Loucy (cell line): ENCODE results near the gene ZFP1.

Source experiments
- H2AFZ ChIP-seq: fragments of 200-600 bp; sonication (generic); 2 replicates; pipeline ENCODE4 v1.6.0; 2016; ENCODE audit warnings: antibody characterized with exemption, mild to moderate bottlenecking, low read length, moderate library complexity
- H3F3A ChIP-seq: fragments of 200-600 bp; 2 replicates; pipeline ENCODE4 v1.6.0; 2016; ENCODE audit warnings: antibody characterized with exemption, low read depth, mild to moderate bottlenecking
- H3K27me3 ChIP-seq: fragments of 200-600 bp; sonication (generic); 2 replicates; pipeline ENCODE4 v1.6.1; 2014; ENCODE audit warnings: low read length, mild to moderate bottlenecking; ENCODE audit not compliant: insufficient read depth, poor library complexity, severe bottlenecking
- H3K36me3 ChIP-seq: fragments of 200-600 bp; sonication (generic); 2 replicates; pipeline ENCODE4 v1.6.1; 2016; ENCODE audit warnings: low read length; ENCODE audit not compliant: insufficient read depth
- H3K4me1 ChIP-seq: fragments of 200-600 bp; sonication (generic); 2 replicates; pipeline ENCODE4 v1.5.1; 2014; ENCODE audit warnings: low read length, mild to moderate bottlenecking; ENCODE audit not compliant: insufficient read depth, poor library complexity, severe bottlenecking
- H3K4me2 ChIP-seq: fragments of 200-600 bp; sonication (generic); 2 replicates; pipeline ENCODE4 v1.6.0; 2014; ENCODE audit warnings: antibody characterized with exemption, low read length, low read depth, mild to moderate bottlenecking; ENCODE audit not compliant: poor library complexity, severe bottlenecking
- H3K4me3 ChIP-seq: fragments of 200-600 bp; sonication (generic); 2 replicates; pipeline ENCODE4 v1.5.1; 2014; ENCODE audit warnings: low read length, mild to moderate bottlenecking, mixed read lengths; ENCODE audit not compliant: poor library complexity, severe bottlenecking
- H3K79me2 ChIP-seq: fragments of 200-600 bp; sonication (generic); 2 replicates; pipeline ENCODE4 v1.6.1; 2014; ENCODE audit warnings: low read length; ENCODE audit not compliant: insufficient read depth
- H3K9ac ChIP-seq: fragments of 200-600 bp; sonication (generic); 2 replicates; pipeline ENCODE4 v1.6.0; 2014; ENCODE audit warnings: mild to moderate bottlenecking, low read depth, low read length, moderate library complexity; ENCODE audit not compliant: poor library complexity, severe bottlenecking
- H3K9me2 ChIP-seq: fragments of 200-600 bp; sonication (generic); replicated peaks from 2 replicates; pipeline ENCODE4 v1.6.1; 2016; ENCODE audit warnings: low read depth, low read length, mixed read lengths
- H3K9me3 ChIP-seq: fragments of 200-600 bp; sonication (generic); 2 replicates; pipeline ENCODE4 v1.6.1; 2014; ENCODE audit warnings: mild to moderate bottlenecking, antibody characterized with exemption, low read length, low read depth; ENCODE audit not compliant: insufficient read depth
- H4K20me1 ChIP-seq: fragments of 200-600 bp; sonication (generic); 2 replicates; pipeline ENCODE4 v1.6.0; 2014; ENCODE audit warnings: antibody characterized with exemption, low read length, mild to moderate bottlenecking; ENCODE audit not compliant: insufficient read depth, poor library complexity, severe bottlenecking
- EZH2phosphoT487 ChIP-seq: fragments of 200-600 bp; IDR thresholded peaks from 2 replicates; pipeline ENCODE4 v1.6.1; 2018; ENCODE audit warnings: antibody characterized with exemption, mild to moderate bottlenecking, moderate library complexity, borderline replicate concordance
- TF ChIP-seq, protein P1 (sequence below): fragments of 200-600 bp; sonication (generic); conservative IDR thresholded peaks from 2 replicates; pipeline ENCODE4 v1.5.1; 2014; ENCODE audit warnings: mild to moderate bottlenecking, antibody characterized with exemption, low read length

ZFP1 gene

GRCh38 chr16:75100603-75100990, 47.7 kb upstream of the ZFP1 start:
- Histone ChIP-seq H4K20me1 (peaks cover 51% of the 10 kb centered on the region), H3K36me3 (peaks cover 68% of the 10 kb centered on the region), H3K79me2 (peaks cover 98% of the 10 kb centered on the region), H3F3A (peaks cover 6% of the 10 kb centered on the region; the same call in 1 of the 2 replicates), H3K9ac (peak overlapping the region; percentile 80), H3K27me3 (no peaks in the 10 kb centered on the region), H3K4me1 (peaks cover 65% of the 10 kb centered on the region), H3K9me3 (no peaks in the 10 kb centered on the region), H3K9me2 (no peaks in the 10 kb centered on the region), H3K4me2 (peak overlapping the region; percentile 81), H2AFZ (no peak overlapping the region), H3K4me3 (peak overlapping the region; percentile 63)
- no peak for TF ChIP-seq EZH2phosphoT487
- TF ChIP-seq, protein P1, sequence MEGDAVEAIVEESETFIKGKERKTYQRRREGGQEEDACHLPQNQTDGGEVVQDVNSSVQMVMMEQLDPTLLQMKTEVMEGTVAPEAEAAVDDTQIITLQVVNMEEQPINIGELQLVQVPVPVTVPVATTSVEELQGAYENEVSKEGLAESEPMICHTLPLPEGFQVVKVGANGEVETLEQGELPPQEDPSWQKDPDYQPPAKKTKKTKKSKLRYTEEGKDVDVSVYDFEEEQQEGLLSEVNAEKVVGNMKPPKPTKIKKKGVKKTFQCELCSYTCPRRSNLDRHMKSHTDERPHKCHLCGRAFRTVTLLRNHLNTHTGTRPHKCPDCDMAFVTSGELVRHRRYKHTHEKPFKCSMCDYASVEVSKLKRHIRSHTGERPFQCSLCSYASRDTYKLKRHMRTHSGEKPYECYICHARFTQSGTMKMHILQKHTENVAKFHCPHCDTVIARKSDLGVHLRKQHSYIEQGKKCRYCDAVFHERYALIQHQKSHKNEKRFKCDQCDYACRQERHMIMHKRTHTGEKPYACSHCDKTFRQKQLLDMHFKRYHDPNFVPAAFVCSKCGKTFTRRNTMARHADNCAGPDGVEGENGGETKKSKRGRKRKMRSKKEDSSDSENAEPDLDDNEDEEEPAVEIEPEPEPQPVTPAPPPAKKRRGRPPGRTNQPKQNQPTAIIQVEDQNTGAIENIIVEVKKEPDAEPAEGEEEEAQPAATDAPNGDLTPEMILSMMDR, result no peak

GRCh38 chr16:75101635-75102034, 46.7 kb upstream of the ZFP1 start:
- Histone ChIP-seq H3K4me2 (no peak overlapping the region), H3K9me3 (no peaks in the 10 kb centered on the region), H3K27me3 (no peaks in the 10 kb centered on the region), H3F3A (peaks cover 6% of the 10 kb centered on the region; the same call in 1 of the 2 replicates), H3K36me3 (peaks cover 68% of the 10 kb centered on the region), H3K4me1 (peaks cover 76% of the 10 kb centered on the region), H2AFZ (no peak overlapping the region), H3K4me3 (no peak overlapping the region), H3K9me2 (no peaks in the 10 kb centered on the region), H3K9ac (no peak overlapping the region), H4K20me1 (peaks cover 42% of the 10 kb centered on the region), H3K79me2 (peaks cover 98% of the 10 kb centered on the region)
- TF ChIP-seq EZH2phosphoT487, result no peak
- TF ChIP-seq, protein P1, result no peak

- H3K27me3 ChIP-seq, result no peaks in the 10 kb centered on the region
- no peak overlapping the region for H2AFZ ChIP-seq
- H3K79me2 ChIP-seq, result peaks cover 98% of the 10 kb centered on the region
- peaks cover 76% of the 10 kb centered on the region for H3K4me1 ChIP-seq
- H3K4me2 ChIP-seq, result no peak overlapping the region
- no peak overlapping the region for H3K9ac ChIP-seq
- no peaks in the 10 kb centered on the region for H3K9me3 ChIP-seq
- H3K9me2 ChIP-seq, result no peaks in the 10 kb centered on the region
- H3K4me3 ChIP-seq, result no peak overlapping the region
- H3K36me3 ChIP-seq, result peaks cover 72% of the 10 kb centered on the region
- peaks cover 33% of the 10 kb centered on the region for H4K20me1 ChIP-seq
- H3F3A ChIP-seq, result peaks cover 6% of the 10 kb centered on the region; the same call in 1 of the 2 replicates
- no peak for TF ChIP-seq EZH2phosphoT487
- TF ChIP-seq, protein P1, result no peak
These were observed 45.7 kb upstream of the ZFP1 start for GRCh38 chr16:75102595-75102994.
